SU-DHL-6 (cell line): ENCODE results near the gene DRGX.

Source experiments
- EZH2phosphoT487 ChIP-seq: fragments of 200-600 bp; sonication (generic), shearing (Covaris generic); conservative IDR thresholded peaks from 2 replicates; pipeline ENCODE4 v1.6.1; 2018; ENCODE audit warnings: mild to moderate bottlenecking, antibody characterized with exemption, low read length, moderate library complexity, mixed read lengths
- TF ChIP-seq, protein P1 (sequence below): fragments of 200-600 bp; sonication (generic); IDR thresholded peaks from one replicate; pipeline ENCODE4 v1.5.1; 2017; ENCODE audit warnings: antibody characterized with exemption, mild to moderate bottlenecking, low read length, moderate library complexity; ENCODE audit not compliant: insufficient read depth, poor library complexity, severe bottlenecking

DNA sequence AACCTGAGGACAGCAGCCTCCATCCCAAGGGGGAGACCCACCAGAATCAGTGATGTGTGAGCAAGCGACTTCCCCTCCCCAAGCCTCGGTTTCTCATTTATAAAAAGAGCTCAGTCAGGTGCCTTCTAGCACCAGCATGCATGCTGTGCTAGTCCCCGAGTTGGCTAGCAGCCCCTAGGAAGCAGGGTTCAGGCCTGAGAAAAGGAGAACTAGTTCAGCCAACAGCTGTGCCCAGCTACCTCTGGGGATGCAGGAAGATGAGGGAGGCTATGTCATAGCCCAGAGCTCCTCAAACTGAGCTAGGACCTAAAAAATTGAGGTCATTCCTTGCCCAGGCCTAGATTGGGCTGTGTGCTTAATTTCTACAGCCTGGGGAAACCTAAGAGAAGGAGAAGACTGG, 13.7 kb downstream of the DRGX start:
- TF ChIP-seq, protein P1, sequence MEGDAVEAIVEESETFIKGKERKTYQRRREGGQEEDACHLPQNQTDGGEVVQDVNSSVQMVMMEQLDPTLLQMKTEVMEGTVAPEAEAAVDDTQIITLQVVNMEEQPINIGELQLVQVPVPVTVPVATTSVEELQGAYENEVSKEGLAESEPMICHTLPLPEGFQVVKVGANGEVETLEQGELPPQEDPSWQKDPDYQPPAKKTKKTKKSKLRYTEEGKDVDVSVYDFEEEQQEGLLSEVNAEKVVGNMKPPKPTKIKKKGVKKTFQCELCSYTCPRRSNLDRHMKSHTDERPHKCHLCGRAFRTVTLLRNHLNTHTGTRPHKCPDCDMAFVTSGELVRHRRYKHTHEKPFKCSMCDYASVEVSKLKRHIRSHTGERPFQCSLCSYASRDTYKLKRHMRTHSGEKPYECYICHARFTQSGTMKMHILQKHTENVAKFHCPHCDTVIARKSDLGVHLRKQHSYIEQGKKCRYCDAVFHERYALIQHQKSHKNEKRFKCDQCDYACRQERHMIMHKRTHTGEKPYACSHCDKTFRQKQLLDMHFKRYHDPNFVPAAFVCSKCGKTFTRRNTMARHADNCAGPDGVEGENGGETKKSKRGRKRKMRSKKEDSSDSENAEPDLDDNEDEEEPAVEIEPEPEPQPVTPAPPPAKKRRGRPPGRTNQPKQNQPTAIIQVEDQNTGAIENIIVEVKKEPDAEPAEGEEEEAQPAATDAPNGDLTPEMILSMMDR = no peak
- no peak for TF ChIP-seq EZH2phosphoT487
